CD14-positive monocyte (primary cell): ENCODE results near the gene CPA1. TPM values are rescaled to one million over a fixed set of nuclear protein-coding genes. Genes with fewer than 3 reads are reported as not detected.

Experiments
- DNase-seq, 3 donors: peaks; one replicate each; pipeline ENCODE4 v3.0.0-alpha.2; 2011 to 2022
- H2AFZ ChIP-seq: 2 replicates; pipeline ENCODE4 v1.6.0; 2012; ENCODE audit warnings: mild to moderate bottlenecking, low read depth, low read length, inconsistent platforms; ENCODE audit not compliant: insufficient read depth, poor library complexity, severe bottlenecking
- H3K27ac ChIP-seq, 2 donors: 1 replicate in 1 of 2; 2 replicates in 1 of 2; pipeline ENCODE4 v1.5.1; 2012 to 2013; ENCODE audit warnings: low read length in 2 of 2, control low read depth in 1 of 2, inconsistent platforms in 1 of 2, low read depth in 1 of 2, mild to moderate bottlenecking in 1 of 2
- H3K27me3 ChIP-seq, 2 donors: one replicate each; pipeline versions ENCODE4 v1.6.0 to v1.6.1; 2011 to 2013; ENCODE audit warnings: low read length in 2 of 2; ENCODE audit not compliant: control insufficient read depth in 2 of 2, insufficient read depth in 2 of 2
- H3K36me3 ChIP-seq, 2 donors: replicated peaks in 1 of 2; 1 replicate in 1 of 2; 2 replicates in 1 of 2; pipeline versions ENCODE4 v1.5.1 to v1.6.1; 2012 to 2013; ENCODE audit warnings: low read length in 2 of 2, control low read depth in 1 of 2, inconsistent platforms in 1 of 2, mild to moderate bottlenecking in 1 of 2; ENCODE audit not compliant: insufficient read depth in 2 of 2, control insufficient read depth in 1 of 2
- H3K4me1 ChIP-seq, 2 donors: 1 replicate in 1 of 2; 2 replicates in 1 of 2; pipeline versions ENCODE4 v1.5.1 to v1.6.1; 2012 to 2013; ENCODE audit warnings: low read length in 2 of 2, control low read depth in 1 of 2, inconsistent platforms in 1 of 2, mild to moderate bottlenecking in 1 of 2, moderate library complexity in 1 of 2; ENCODE audit not compliant: insufficient read depth in 2 of 2, control insufficient read depth in 1 of 2
- H3K4me2 ChIP-seq: replicated peaks from 2 replicates; pipeline ENCODE3; 2012; ENCODE audit warnings: low read length, moderate library complexity, mild to moderate bottlenecking; ENCODE audit not compliant: poor library complexity, severe bottlenecking; ENCODE audit errors: extremely low read depth
- H3K4me3 ChIP-seq, 3 experiments: fragments of 200-600 bp in 1 of 3; sonication (generic) in 1 of 3; replicated peaks in 1 of 3; 1 replicate in 2 of 3; 2 replicates in 1 of 3; pipeline ENCODE4 v1.5.1; 2011 to 2013; ENCODE audit warnings: low read length in 3 of 3, mild to moderate bottlenecking in 3 of 3, control low read depth in 2 of 3, low read depth in 2 of 3, inconsistent platforms in 1 of 3, moderate library complexity in 1 of 3
- H3K79me2 ChIP-seq: 2 replicates; pipeline ENCODE4 v1.6.0; 2012; ENCODE audit warnings: mild to moderate bottlenecking, control low read depth, inconsistent platforms, low read length, moderate library complexity; ENCODE audit not compliant: insufficient read depth
- H3K9ac ChIP-seq: 2 replicates; pipeline ENCODE4 v1.6.0; 2017; ENCODE audit warnings: low read length, mild to moderate bottlenecking; ENCODE audit not compliant: insufficient read depth, poor library complexity, severe bottlenecking
- H3K9me3 ChIP-seq, 2 donors: replicated peaks in 1 of 2; 1 replicate in 1 of 2; 2 replicates in 1 of 2; pipeline versions ENCODE4 v1.5.1 to v1.6.1; 2012 to 2013; ENCODE audit warnings: low read length in 2 of 2, control low read depth in 1 of 2; ENCODE audit not compliant: control insufficient read depth in 1 of 2, insufficient read depth in 1 of 2
- H4K20me1 ChIP-seq: 2 replicates; pipeline ENCODE4 v1.6.0; 2012; ENCODE audit warnings: mild to moderate bottlenecking, low read length, control low read depth, moderate library complexity; ENCODE audit not compliant: insufficient read depth
- H3K27ac Mint-ChIP-seq, 7 donors: one replicate each; pipeline ENCODE4 v1.8.0; 2020; ENCODE audit warnings: mild to moderate bottlenecking in 7 of 7, mixed read lengths in 7 of 7, moderate library complexity in 6 of 7, inconsistent platforms in 2 of 7
- H3K27me3 Mint-ChIP-seq, 3 donors: one replicate each; pipeline ENCODE4 v1.8.0; 2021 to 2022; ENCODE audit warnings: low read depth in 3 of 3, mild to moderate bottlenecking in 3 of 3, mixed read lengths in 3 of 3, moderate library complexity in 3 of 3, inconsistent platforms in 1 of 3
- H3K36me3 Mint-ChIP-seq, 2 donors: one replicate each; pipeline ENCODE4 v1.8.0; 2020; ENCODE audit warnings: mixed read lengths in 2 of 2, inconsistent platforms in 1 of 2, mild to moderate bottlenecking in 1 of 2
- H3K4me1 Mint-ChIP-seq: one replicate; pipeline ENCODE4 v1.8.0; 2020; ENCODE audit warnings: mild to moderate bottlenecking, mixed read lengths
- H3K4me3 Mint-ChIP-seq, 2 donors: one replicate each; pipeline ENCODE4 v1.8.0; 2020; ENCODE audit warnings: mild to moderate bottlenecking in 2 of 2, mixed read lengths in 2 of 2, moderate library complexity in 1 of 2
- H3K9me3 Mint-ChIP-seq, 7 donors: one replicate each; pipeline ENCODE4 v1.8.0; 2020 to 2022; ENCODE audit warnings: mixed read lengths in 7 of 7, mild to moderate bottlenecking in 6 of 7, moderate library complexity in 6 of 7, inconsistent platforms in 2 of 7
- CTCF ChIP-seq: fragments of 200-600 bp; IDR thresholded peaks from one replicate; pipeline ENCODE4 v1.8.0; 2022; ENCODE audit warnings: antibody characterized with exemption, mild to moderate bottlenecking
- WGBS: methylation state at CpG from one replicate; pipeline ENCODE4 v1.1.5; 2013; ENCODE audit warnings: missing lambda C conversion rate; ENCODE audit not compliant: insufficient coverage; 5-methylcytosine and 5-hydroxymethylcytosine counted together
- intact Hi-C, 2 donors: fragments of 100-400 bp; cut with micrococcal nuclease; formaldehyde crosslinking; loops; one replicate each; pipeline versions ENCODE4 v1.15.0 to v1.15.1; 2023
- polyA plus RNA-seq, 3 donors: library from polyadenylated mRNA; depleted of rRNA in 1 of 3; unstranded in 2 of 3; stranded (reverse) in 1 of 3; fragments of 300-500 nt in 2 of 3; fragments of >200 nt in 1 of 3; fragmentation: Illumina TruSeq in 2 of 3; gene quantifications; 1 replicate in 2 of 3; 2 replicates in 1 of 3; pipeline ENCODE4 v1.2.3, GENCODE V29; 2012 to 2021

Gene CPA1
- polyA plus RNA-seq, 3 donors, result not detected

- H2AFZ ChIP-seq, result no peak overlapping the region
- H3K9me3 ChIP-seq, result no peaks in the 10 kb centered on the region
- H3K4me2 ChIP-seq, result peak overlapping the region; percentile 58
- Mint-ChIP-seq H3K27ac (peak overlapping the region in 1 of 7 donors; percentile 31), H3K4me1 (peaks cover 33% of the 10 kb centered on the region), H3K9me3 (no peaks in the 10 kb centered on the region), H3K36me3 (peaks cover 3 to 6% of the 10 kb centered on the region in 2 donors), H3K4me3 (no peak overlapping the region), H3K27me3 (peaks cover 0 to 2% (median 0%) of the 10 kb centered on the region in 3 donors)
- no peaks in the 10 kb centered on the region for H3K79me2 ChIP-seq
- no peaks in the 10 kb centered on the region for H4K20me1 ChIP-seq
- intact Hi-C loops, result no loop called here
- no peaks in the 10 kb centered on the region for H3K27me3 ChIP-seq
- H3K27ac ChIP-seq, result no peak overlapping the region
- H3K4me1 ChIP-seq, result peaks cover 22 to 24% of the 10 kb centered on the region in 2 donors
- no peaks in the 10 kb centered on the region for H3K36me3 ChIP-seq
- H3K9ac ChIP-seq, result no peak overlapping the region
- TF ChIP-seq CTCF, result no peak
- WGBS, result 14% methylated on average over 1 of the region's 7 CpGs
- no peak overlapping the region for H3K4me3 ChIP-seq
- no peak for DNase-seq
These were observed 14.3 kb downstream of the CPA1 start for GRCh38 chr7:130394421-130395195.

GRCh38 chr7:130395421-130395820, 15.1 kb downstream of the CPA1 start:
- no CpG with 5 or more reads among the region's 5 CpGs for WGBS
- H3K4me2 ChIP-seq, result no peak overlapping the region
- no peaks in the 10 kb centered on the region for H3K79me2 ChIP-seq
- intact Hi-C loops, result no loop called here
- no peak overlapping the region for H3K4me3 Mint-ChIP-seq
- no peak overlapping the region for H3K27ac ChIP-seq
- H4K20me1 ChIP-seq, result no peaks in the 10 kb centered on the region
- H3K4me1 ChIP-seq, result peaks cover 22 to 24% of the 10 kb centered on the region in 2 donors
- H3K27me3 Mint-ChIP-seq, result peaks cover 0 to 2% (median 0%) of the 10 kb centered on the region in 3 donors
- no peaks in the 10 kb centered on the region for H3K27me3 ChIP-seq
- peaks cover 33% of the 10 kb centered on the region for H3K4me1 Mint-ChIP-seq
- H3K9ac ChIP-seq, result no peak overlapping the region
- no peak overlapping the region for H3K4me3 ChIP-seq
- TF ChIP-seq CTCF, result no peak
- peaks cover 7 to 8% of the 10 kb centered on the region in 2 donors for H3K36me3 Mint-ChIP-seq
- no peaks in the 10 kb centered on the region for H3K36me3 ChIP-seq
- H3K27ac Mint-ChIP-seq, result no peak overlapping the region
- DNase-seq, result no peak
- no peaks in the 10 kb centered on the region for H3K9me3 ChIP-seq
- H3K9me3 Mint-ChIP-seq, result no peaks in the 10 kb centered on the region
- H2AFZ ChIP-seq, result no peak overlapping the region
